Spleen (tissue), 7 donors: ENCODE data around the gene MYOM3.
"Not testable (repeated sequence)": the region's sequence is repeated elsewhere in the genome, so short reads cannot be mapped to it uniquely, and the experiment has no call there.

Experiments used
- POLR2A ChIP-seq, 3 donors: fragments of 450-650 bp; IDR thresholded peaks; one replicate each; pipeline ENCODE4 v1.5.1; 2017; ENCODE audit warnings: antibody characterized with exemption in 3 of 3, mild to moderate bottlenecking in 1 of 3
- TF ChIP-seq, protein P1 (sequence below), 11 experiments: fragments of 200-600 bp in 7 of 11; fragments of 450-650 bp in 4 of 11; sonication (generic) in 4 of 11; IDR thresholded peaks in 8 of 11; conservative IDR thresholded peaks in 3 of 11; 1 replicate in 7 of 11; 2 replicates in 4 of 11; pipeline versions ENCODE4 v1.4.0 to v1.8.0; 2016 to 2021; ENCODE audit warnings: antibody characterized with exemption in 11 of 11, inconsistent platforms in 4 of 11, mild to moderate bottlenecking in 1 of 11
- donor health status: DM: no; HTN: no; CAD: no; lungs with moderate emphysema.
- donor health status: DM: no; HTN: no; CAD: no.
- donor health status: DM: no; HTN: no; CAD: no.

DNA sequence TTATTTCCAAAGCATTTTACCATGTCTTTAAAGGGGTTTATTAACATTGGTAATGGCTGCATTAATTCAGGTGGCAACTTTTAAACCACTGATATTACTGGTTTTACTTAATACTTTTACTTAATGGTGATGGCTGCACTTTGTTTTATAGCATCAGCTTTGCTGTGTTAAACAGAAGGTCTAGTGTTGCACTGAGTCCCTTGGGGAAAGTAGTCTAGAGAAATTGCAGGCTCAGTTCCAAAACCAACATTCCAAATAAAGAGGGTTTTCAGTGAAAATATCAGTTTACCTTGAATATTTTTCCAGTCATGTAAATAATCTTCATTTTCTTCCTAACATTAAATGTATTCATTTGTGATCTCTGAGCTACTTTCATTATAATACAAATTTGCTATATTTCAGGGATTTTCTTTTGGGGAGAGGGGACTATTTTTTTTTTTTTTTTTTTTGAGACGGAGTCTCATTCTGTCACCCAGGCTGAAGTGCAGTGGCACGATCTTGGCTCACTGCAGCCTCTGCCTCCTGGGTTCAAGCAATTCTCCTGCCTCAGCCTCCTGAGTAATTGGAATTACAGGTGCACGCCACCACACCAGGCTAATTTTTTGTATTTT lies 103.3 kb downstream of the MYOM3 start:
- not testable (repeated sequence) for TF ChIP-seq POLR2A (IDR thresholded peaks at IDR 0.05)
- TF ChIP-seq, protein P1, sequence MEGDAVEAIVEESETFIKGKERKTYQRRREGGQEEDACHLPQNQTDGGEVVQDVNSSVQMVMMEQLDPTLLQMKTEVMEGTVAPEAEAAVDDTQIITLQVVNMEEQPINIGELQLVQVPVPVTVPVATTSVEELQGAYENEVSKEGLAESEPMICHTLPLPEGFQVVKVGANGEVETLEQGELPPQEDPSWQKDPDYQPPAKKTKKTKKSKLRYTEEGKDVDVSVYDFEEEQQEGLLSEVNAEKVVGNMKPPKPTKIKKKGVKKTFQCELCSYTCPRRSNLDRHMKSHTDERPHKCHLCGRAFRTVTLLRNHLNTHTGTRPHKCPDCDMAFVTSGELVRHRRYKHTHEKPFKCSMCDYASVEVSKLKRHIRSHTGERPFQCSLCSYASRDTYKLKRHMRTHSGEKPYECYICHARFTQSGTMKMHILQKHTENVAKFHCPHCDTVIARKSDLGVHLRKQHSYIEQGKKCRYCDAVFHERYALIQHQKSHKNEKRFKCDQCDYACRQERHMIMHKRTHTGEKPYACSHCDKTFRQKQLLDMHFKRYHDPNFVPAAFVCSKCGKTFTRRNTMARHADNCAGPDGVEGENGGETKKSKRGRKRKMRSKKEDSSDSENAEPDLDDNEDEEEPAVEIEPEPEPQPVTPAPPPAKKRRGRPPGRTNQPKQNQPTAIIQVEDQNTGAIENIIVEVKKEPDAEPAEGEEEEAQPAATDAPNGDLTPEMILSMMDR (IDR thresholded peaks at IDR 0.05 in 8 of 11, conservative IDR thresholded peaks at IDR 0.05 in 3 of 11), result not testable (repeated sequence)
